Stimulated activated CD4-positive, alpha-beta T cell treated with anti-CD3 and anti-CD28 coated beads, Interleukin-1b, Interleukin-23, amount 100 ng/mL, for 24 hours (primary cell): ENCODE results near the gene TAF3.
A peak's percentile ranks its signal among the peaks of the same experiment; 100 is the strongest.

Source experiments
- DNase-seq, 4 experiments: peaks; one replicate each; pipeline ENCODE4 v3.0.0-alpha.2; 2020; ENCODE audit warnings: low read depth in 4 of 4, low spot score in 1 of 4

TAF3 gene

GRCh38 chr10:8044331-8044907 lies 226.1 kb downstream of the TAF3 start:
- DNase-seq: no peak

- DNase-seq: no peak
Measured at GRCh38 chr10:8044908-8045725, 226.8 kb downstream of the TAF3 start.

- DNase-seq: no peak
Measured at GRCh38 chr10:8045726-8046494, 227.6 kb downstream of the TAF3 start.

- DNase-seq: no peak
Measured at GRCh38 chr10:8047452-8048280, 229.4 kb downstream of the TAF3 start.

GRCh38 chr10:8048281-8049008 lies 230.1 kb downstream of the TAF3 start:
- DNase-seq: no peak

GRCh38 chr10:8049045-8049864 lies 230.9 kb downstream of the TAF3 start:
- no peak for DNase-seq

- no peak for DNase-seq
Measured at GRCh38 chr10:8049865-8050555, 231.7 kb downstream of the TAF3 start.

GRCh38 chr10:8050556-8051108 lies 232.3 kb downstream of the TAF3 start:
- no peak for DNase-seq

GRCh38 chr10:8051109-8051821 lies 233.0 kb downstream of the TAF3 start:
- no peak for DNase-seq

GRCh38 chr10:8051851-8052257 lies 233.5 kb downstream of the TAF3 start:
- no peak for DNase-seq

GRCh38 chr10:8052341-8052955 lies 234.1 kb downstream of the TAF3 start:
- DNase-seq: no peak

- DNase-seq: no peak
Measured at GRCh38 chr10:8052956-8053445, 234.7 kb downstream of the TAF3 start.

GRCh38 chr10:8053446-8054243 lies 235.3 kb downstream of the TAF3 start:
- DNase-seq: peak; percentile 91 to 96 (median 96)

- no peak for DNase-seq
Measured at GRCh38 chr10:8054244-8054493, 235.9 kb downstream of the TAF3 start.

- DNase-seq: peak in 2 of 4 experiments; percentile 72 to 77
Measured at GRCh38 chr10:8054494-8055407, 236.4 kb downstream of the TAF3 start, which contains the start of gene GATA3. Gene GATA3 (plus strand): TSS chr10:8054688. CDS start chr10:8055656, 968 bp downstream.
